Prostate gland (tissue), 2 donors: ENCODE data around the gene CIDEA.

Experiments used
- POLR2A ChIP-seq: fragments of 450-650 bp; IDR thresholded peaks from one replicate; pipeline ENCODE4 v1.6.1; 2016; ENCODE audit warnings: antibody characterized with exemption, mild to moderate bottlenecking
- TF ChIP-seq, protein P1 (sequence below), 4 experiments: fragments of 200-600 bp in 2 of 4; fragments of 450-650 bp in 2 of 4; sonication (generic) in 2 of 4; IDR thresholded peaks; 1 replicate in 3 of 4; 2 replicates in 1 of 4; pipeline ENCODE4 v1.5.1; 2016 to 2019; ENCODE audit warnings: antibody characterized with exemption in 4 of 4, mild to moderate bottlenecking in 2 of 4, moderate library complexity in 2 of 4

DNA sequence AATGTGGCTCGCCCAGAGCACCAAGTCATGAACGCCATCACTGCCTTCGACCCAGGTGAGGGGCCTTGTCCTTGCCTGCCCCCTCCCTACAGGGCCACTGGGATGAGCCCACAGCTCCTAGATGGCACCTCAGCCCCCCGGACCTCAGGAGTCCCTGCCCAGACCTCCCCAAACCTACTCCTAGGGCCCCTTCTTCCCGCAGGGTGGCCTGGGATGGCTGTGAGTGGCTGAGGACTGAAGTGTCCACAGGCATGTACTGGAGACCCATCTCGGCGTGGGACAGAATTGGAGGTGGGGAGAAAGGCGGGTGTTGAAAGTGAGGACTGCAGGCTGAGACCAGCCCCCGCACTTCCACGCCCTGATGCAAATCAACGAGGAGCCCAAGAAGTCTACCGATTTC, 51.0 kb downstream of the CIDEA start:
- TF ChIP-seq, protein P1, sequence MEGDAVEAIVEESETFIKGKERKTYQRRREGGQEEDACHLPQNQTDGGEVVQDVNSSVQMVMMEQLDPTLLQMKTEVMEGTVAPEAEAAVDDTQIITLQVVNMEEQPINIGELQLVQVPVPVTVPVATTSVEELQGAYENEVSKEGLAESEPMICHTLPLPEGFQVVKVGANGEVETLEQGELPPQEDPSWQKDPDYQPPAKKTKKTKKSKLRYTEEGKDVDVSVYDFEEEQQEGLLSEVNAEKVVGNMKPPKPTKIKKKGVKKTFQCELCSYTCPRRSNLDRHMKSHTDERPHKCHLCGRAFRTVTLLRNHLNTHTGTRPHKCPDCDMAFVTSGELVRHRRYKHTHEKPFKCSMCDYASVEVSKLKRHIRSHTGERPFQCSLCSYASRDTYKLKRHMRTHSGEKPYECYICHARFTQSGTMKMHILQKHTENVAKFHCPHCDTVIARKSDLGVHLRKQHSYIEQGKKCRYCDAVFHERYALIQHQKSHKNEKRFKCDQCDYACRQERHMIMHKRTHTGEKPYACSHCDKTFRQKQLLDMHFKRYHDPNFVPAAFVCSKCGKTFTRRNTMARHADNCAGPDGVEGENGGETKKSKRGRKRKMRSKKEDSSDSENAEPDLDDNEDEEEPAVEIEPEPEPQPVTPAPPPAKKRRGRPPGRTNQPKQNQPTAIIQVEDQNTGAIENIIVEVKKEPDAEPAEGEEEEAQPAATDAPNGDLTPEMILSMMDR (IDR thresholded peaks at IDR 0.05), result no peak
- TF ChIP-seq POLR2A, result no peak
